Activated B cell treated with CpG ODN at 0.5 μM for 24 hours (primary cell): ENCODE data around the gene KLHL9. TPM values are rescaled to one million over a fixed set of nuclear protein-coding genes. Genes with fewer than 3 reads are reported as not detected.

ENCODE experiments used
- ATAC-seq: fragments of 200-7000 bp; cut with Tn5 transposase; one replicate; pipeline ENCODE4 v1.10.0; 2021; ENCODE audit warnings: low read depth, mild to moderate bottlenecking, moderate library complexity
- CTCF ChIA-PET: fragments of 350-600 bp; sonication (Branson Sonifier 250); formaldehyde crosslinking; loops from one replicate; lab custom pipeline; 2021; ENCODE audit warnings: antibody characterized with exemption; lab: Charles Lee
- POLR2A ChIA-PET: fragments of 350-600 bp; sonication (Branson Sonifier 250); formaldehyde crosslinking; loops from one replicate; lab custom pipeline; 2021; ENCODE audit warnings: antibody characterized with exemption; lab: Charles Lee
- DNase-seq: peaks from one replicate; pipeline ENCODE4 v3.0.0; 2022
- H3K27ac Mint-ChIP-seq: one replicate; pipeline ENCODE4 v1.8.0; 2020; ENCODE audit warnings: mixed read lengths
- H3K27me3 Mint-ChIP-seq: one replicate; pipeline ENCODE4 v1.8.0; 2021; ENCODE audit warnings: mixed read lengths
- H3K36me3 Mint-ChIP-seq: one replicate; pipeline ENCODE4 v1.8.0; 2021; ENCODE audit warnings: low read depth, mixed read lengths
- H3K4me1 Mint-ChIP-seq: one replicate; pipeline ENCODE4 v1.8.0; 2021; ENCODE audit warnings: mixed read lengths
- H3K4me3 Mint-ChIP-seq: one replicate; pipeline ENCODE4 v1.8.0; 2020; ENCODE audit warnings: mild to moderate bottlenecking, mixed read lengths
- H3K9me3 Mint-ChIP-seq: one replicate; pipeline ENCODE4 v1.8.0; 2020; ENCODE audit warnings: mixed read lengths
- CTCF ChIP-seq: fragments of 200-600 bp; IDR thresholded peaks from one replicate; pipeline ENCODE4 v1.8.0; 2022; ENCODE audit warnings: antibody characterized with exemption, mild to moderate bottlenecking
- intact Hi-C: fragments of 100-400 bp; cut with micrococcal nuclease; formaldehyde crosslinking; loops from one replicate; pipeline ENCODE4 v1.15.1; 2024
- total RNA-seq: library from RNA; stranded (reverse); gene quantifications from 2 replicates; pipeline ENCODE4 v1.2.3, GENCODE V29; 2022

Gene KLHL9
- total RNA-seq, 1 donor from 2014 or later = 13.8 TPM

GRCh38 chr9:21336457-21336856 lies 1.3 kb upstream of the KLHL9 start:
- Mint-ChIP-seq H3K27ac (no peak overlapping the region), H3K36me3 (peaks cover 18% of the 10 kb centered on the region), H3K27me3 (peaks cover 15% of the 10 kb centered on the region), H3K4me3 (no peak overlapping the region), H3K4me1 (peaks cover 38% of the 10 kb centered on the region), H3K9me3 (no peaks in the 10 kb centered on the region)
- intact Hi-C loops = loop anchor here (5.0 to 10.0 kb wide), 3 partner anchors 139 to 661 kb away; partner anchors contain the start of gene FOCAD
- CTCF ChIA-PET = interaction anchor here (1.1 to 1.2 kb wide), 2 partner anchors 10 to 59 kb away, joined by 5 to 6 read pairs; no protein-coding TSS in a partner anchor
- no peak for ATAC-seq
- POLR2A ChIA-PET = no interaction called here
- DNase-seq = no peak
- no peak for TF ChIP-seq CTCF

GRCh38 chr9:21333226-21333625 lies 2.0 kb downstream of the KLHL9 start:
- ChIA-PET POLR2A (no interaction called here), CTCF (interaction anchor here (7.1 kb wide), 1 partner anchor 63 kb away, joined by 50 read pairs; no protein-coding TSS in a partner anchor)
- peak overlapping the region; percentile 91 for H3K4me3 Mint-ChIP-seq
- H3K27ac Mint-ChIP-seq = no peak overlapping the region
- peaks cover 55% of the 10 kb centered on the region for H3K4me1 Mint-ChIP-seq
- no peaks in the 10 kb centered on the region for H3K27me3 Mint-ChIP-seq
- no peak for TF ChIP-seq CTCF
- intact Hi-C loops = loop anchor here (10.0 kb wide), 1 partner anchor 648 kb away; the partner anchor contains the start of gene FOCAD
- no peak for ATAC-seq
- H3K9me3 Mint-ChIP-seq = no peaks in the 10 kb centered on the region
- DNase-seq = no peak
- peaks cover 28% of the 10 kb centered on the region for H3K36me3 Mint-ChIP-seq

GRCh38 chr9:21331676-21332402 lies 3.4 kb downstream of the KLHL9 start:
- POLR2A ChIA-PET = no interaction called here
- CTCF ChIA-PET = interaction anchor here (1.0 to 7.1 kb wide), 4 partner anchors 64 to 134 kb away, joined by 3 to 50 read pairs (median 3); no protein-coding TSS in a partner anchor
- intact Hi-C loops = loop anchor here (10.0 kb wide), 1 partner anchor 647 kb away; the partner anchor contains the start of gene FOCAD
- Mint-ChIP-seq H3K27ac (no peak overlapping the region), H3K4me3 (no peak overlapping the region), H3K27me3 (no peaks in the 10 kb centered on the region), H3K4me1 (peaks cover 60% of the 10 kb centered on the region), H3K9me3 (no peaks in the 10 kb centered on the region), H3K36me3 (peaks cover 28% of the 10 kb centered on the region)
- no peak for ATAC-seq
- TF ChIP-seq CTCF = no peak
- no peak for DNase-seq

GRCh38 chr9:21326526-21327139 lies 8.6 kb downstream of the KLHL9 start:
- CTCF ChIA-PET = interaction anchor here (0.8 to 4.4 kb wide), 29 partner anchors 8 to 487 kb away, joined by 3 to 79 read pairs (median 5); partner anchors contain the start of gene KLHL9
- peak; percentile 68 for TF ChIP-seq CTCF

More at GRCh38 chr9:21326526-21327139, 8.6 kb downstream of the KLHL9 start:
- POLR2A ChIA-PET = interaction anchor here (0.8 to 1.0 kb wide), 2 partner anchors 70 to 129 kb away, joined by 3 to 4 read pairs; no protein-coding TSS in a partner anchor
- intact Hi-C loops = loop anchor here (1.0 to 5.0 kb wide), 6 partner anchors 9 to 463 kb away; partner anchors contain the start of gene KLHL9
- peaks cover 29% of the 10 kb centered on the region for H3K4me1 Mint-ChIP-seq
- ATAC-seq (peak; percentile 81), DNase-seq (no peak)
- no peak overlapping the region for H3K4me3 Mint-ChIP-seq
- no peak overlapping the region for H3K27ac Mint-ChIP-seq
- H3K36me3 Mint-ChIP-seq = peaks cover 48% of the 10 kb centered on the region
- no peaks in the 10 kb centered on the region for H3K9me3 Mint-ChIP-seq
- no peaks in the 10 kb centered on the region for H3K27me3 Mint-ChIP-seq
